Fibroblast of mammary gland (primary cell): ENCODE data around the gene CLK3.

Experiments used
- DNase-seq: peaks from one replicate; pipeline ENCODE4 v3.0.0-alpha.2; 2010; ENCODE audit warnings: low read depth
- H3K4me3 ChIP-seq: 2 replicates; pipeline ENCODE4 v1.5.1; 2011; ENCODE audit warnings: low read depth, mild to moderate bottlenecking, low read length, moderate library complexity; ENCODE audit not compliant: control insufficient read depth
- TF ChIP-seq, protein P1 (sequence below): conservative IDR thresholded peaks from 2 replicates; pipeline ENCODE4 v1.5.1; 2011; ENCODE audit warnings: low read depth, low read length, inconsistent platforms; ENCODE audit not compliant: control insufficient read depth, insufficient read depth

CLK3 gene

DNA sequence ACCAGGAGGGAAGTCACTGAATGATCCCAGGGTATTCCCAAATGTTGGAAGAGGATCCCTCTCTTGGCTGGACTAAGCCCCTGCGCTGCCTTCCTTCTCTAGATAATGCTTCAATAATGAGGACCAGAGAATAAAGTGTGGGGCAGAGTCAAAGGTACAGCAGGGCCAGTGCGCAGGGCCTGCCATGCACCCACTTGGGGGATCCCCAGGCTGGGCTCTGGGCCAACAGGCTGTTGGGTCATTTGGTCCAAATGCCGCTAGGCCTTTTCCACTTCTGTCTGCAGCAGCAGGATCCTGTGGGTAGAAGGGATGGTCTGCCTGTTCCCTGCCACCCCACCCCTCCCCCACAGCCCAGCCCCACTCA, 5.7 kb upstream of the CLK3 start:
- TF ChIP-seq, protein P1, sequence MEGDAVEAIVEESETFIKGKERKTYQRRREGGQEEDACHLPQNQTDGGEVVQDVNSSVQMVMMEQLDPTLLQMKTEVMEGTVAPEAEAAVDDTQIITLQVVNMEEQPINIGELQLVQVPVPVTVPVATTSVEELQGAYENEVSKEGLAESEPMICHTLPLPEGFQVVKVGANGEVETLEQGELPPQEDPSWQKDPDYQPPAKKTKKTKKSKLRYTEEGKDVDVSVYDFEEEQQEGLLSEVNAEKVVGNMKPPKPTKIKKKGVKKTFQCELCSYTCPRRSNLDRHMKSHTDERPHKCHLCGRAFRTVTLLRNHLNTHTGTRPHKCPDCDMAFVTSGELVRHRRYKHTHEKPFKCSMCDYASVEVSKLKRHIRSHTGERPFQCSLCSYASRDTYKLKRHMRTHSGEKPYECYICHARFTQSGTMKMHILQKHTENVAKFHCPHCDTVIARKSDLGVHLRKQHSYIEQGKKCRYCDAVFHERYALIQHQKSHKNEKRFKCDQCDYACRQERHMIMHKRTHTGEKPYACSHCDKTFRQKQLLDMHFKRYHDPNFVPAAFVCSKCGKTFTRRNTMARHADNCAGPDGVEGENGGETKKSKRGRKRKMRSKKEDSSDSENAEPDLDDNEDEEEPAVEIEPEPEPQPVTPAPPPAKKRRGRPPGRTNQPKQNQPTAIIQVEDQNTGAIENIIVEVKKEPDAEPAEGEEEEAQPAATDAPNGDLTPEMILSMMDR = no peak

DNA sequence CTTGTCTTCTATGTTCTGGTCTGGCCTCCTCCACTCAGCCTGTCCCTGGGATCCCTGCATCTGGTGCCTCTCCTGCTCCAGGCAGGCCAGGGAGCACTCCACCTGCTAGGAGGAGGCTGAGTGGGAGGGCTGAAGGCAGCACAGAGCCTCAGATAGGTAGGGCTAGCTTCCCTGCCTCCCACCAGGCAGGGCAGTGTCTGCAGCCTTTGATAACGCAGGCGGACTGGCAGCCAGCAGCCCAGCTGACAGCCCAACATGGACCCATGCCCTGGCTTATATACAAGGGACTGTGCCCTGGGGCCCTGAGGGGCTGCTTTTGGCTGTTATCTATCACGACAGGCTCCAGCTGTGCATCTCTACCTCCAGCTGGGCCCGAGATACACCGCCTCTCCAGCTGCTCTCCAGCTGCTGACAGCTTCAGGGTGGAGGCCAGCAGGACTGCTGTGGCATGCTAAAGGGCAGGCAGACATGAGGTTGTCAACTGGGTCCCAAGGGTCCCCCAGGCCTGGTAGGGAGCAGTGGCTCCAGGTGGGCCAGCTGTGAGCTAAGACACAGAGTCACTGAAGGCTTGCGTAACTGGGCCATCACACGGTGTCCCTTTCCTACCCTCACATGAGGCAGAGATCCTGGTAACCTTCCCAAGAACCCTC, 5.2 kb upstream of the CLK3 start:
- no peak for DNase-seq
- no peak overlapping the region for H3K4me3 ChIP-seq

More for the DNA sequence above, 5.7 kb upstream of the CLK3 start:
- no peak for DNase-seq
- H3K4me3 ChIP-seq = no peak overlapping the region

DNA sequence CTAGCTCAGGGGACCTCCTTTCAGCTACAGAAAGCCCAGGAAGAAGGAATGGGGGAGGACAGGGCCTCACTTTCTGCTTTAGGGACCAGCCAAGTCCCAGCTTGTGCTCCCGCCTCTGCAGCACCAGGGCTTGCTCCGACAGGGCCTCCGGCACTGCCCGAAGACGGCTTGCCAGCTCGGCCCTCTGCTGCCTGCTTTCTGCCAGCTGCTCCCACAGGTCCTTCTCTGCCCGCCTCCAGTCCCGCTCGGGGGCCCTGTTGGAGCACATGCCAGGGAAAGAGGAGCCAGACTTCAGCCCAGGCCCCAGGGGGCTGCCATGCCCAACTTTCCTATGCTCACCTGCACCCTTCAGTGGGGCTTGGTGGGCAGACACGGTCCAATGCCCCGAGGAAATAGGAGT, 4.3 kb upstream of the CLK3 start:
- no peak for DNase-seq
- H3K4me3 ChIP-seq = no peak overlapping the region
- TF ChIP-seq, protein P1 = no peak

More for the DNA sequence above, 5.2 kb upstream of the CLK3 start:
- TF ChIP-seq, protein P1 = no peak

DNA sequence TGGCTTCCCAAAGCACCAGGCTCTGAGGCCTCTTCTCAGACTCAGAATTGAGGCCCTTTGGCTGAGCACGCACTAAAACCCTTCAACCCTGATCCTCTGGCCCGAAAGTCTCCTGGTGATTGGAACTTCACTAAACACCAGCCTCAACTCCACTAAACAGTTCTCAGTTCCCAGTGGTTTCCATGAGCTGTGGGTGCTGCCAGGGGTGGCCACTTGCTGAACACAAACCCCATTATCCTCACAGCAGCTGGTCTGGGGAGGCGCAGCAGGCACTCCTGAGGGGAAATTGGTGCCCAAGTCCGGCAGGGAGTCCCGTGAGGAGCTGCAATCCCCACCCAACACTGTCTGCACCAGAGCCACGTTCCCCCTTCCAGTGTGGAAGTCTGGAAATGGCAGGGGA, 3.8 kb upstream of the CLK3 start:
- H3K4me3 ChIP-seq = no peak overlapping the region
- TF ChIP-seq, protein P1 = no peak
- no peak for DNase-seq

DNA sequence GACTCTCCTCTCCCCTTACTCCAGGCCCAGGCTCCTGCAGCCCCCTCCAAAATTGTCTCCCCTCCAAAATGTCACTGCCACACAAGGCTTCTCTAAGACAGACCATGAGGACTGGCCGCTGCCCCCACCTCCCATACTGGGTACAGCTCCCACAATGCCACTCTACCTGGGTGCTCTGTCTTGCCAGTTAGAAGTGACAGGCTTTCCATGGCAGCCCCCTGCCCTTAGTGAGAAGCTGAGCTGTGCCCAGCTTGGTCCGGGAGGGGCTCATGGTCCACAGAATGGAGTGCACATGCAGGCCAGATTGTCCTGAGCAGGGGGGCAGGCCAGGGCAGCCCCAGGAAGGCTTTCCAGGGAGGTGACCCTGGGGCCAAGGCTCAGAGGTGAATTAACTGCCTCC, 3.0 kb upstream of the CLK3 start:
- TF ChIP-seq, protein P1 = no peak
- no peak for DNase-seq
- no peak overlapping the region for H3K4me3 ChIP-seq

DNA sequence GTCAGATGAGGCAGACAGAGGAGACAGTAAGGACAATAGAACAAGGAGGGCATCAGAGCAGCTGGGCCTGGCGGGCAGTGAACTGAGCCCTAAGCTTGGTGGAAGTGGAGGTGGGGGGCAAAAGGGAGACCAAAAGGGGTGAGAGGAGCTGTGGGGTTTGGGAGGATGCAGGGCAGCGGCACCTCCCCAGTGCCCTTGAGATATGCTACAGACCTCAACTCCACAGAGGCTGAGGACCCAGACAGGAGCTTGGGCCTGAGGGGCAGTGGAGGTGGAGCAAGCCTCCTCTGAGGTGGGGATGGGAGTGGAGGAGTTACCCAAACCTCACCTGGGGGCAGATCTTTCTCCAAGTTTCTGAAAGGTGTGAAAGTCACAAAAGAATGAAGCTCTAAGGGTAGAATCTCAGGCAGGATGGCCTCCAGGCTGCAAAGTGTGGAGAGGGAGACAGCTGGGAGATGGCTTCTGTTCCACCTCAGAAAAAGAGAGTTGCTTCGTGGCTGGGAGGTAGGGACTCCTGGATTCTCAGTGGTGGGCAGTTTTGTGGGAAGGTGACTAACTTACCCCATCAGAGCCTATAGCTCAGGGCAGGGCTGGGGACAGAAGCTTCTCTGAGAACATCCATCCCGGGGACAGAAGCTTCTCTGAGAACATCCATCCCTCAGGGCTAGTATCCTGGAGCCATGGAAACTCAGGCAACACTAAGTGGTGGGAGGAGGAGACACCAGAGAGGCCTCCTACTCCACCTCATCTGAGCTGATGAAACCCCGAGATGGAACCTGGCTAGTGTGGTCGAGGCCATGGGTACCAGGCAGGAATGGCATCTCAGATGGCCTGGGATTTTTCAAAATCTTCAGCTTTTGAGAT, 2.3 kb upstream of the CLK3 start:
- no peak for DNase-seq
- no peak overlapping the region for H3K4me3 ChIP-seq
- TF ChIP-seq, protein P1 = no peak
